Measurements from ENCODE around the gene PIH1D1.

Gene PIH1D1

DNA sequence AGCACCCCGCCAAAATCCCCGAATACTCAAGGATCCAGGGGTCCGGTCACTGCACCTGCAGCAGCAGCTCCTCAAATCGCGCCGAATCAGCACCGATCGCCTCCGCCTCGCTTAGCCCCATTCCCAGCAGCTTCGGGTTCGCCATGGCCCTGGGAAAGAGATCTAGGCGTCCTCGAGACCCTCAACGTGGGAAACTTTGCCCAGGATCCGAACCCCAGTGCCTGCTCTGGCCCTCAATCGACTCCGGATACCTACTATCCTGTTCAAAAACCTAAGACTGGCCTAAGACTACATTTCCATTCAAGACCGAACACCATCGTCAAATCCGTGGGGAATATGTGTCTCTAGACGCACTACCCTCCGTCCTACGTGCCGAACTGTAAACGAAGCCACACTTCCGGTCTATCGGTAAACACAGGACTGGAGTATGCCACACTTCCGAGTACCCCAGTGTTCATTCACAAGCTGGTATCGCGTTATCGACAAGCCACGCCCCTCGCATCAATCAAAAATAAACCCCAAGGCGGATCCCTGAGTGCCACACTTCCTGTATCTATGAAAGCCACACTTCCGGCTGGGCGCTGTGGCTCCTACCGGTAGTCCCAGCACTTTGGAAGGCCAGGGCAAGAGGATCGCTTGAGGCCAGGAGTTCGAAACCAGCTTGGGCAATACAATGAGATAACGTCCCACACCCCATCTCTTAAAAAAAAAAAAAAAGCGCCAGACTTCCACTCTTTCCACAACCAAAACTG is at the start of gene PIH1D1:
Gene PIH1D1, minus strand, starts transcription at position 385 of the 752 bp plus-strand sequence. Its CDS starts 240 bp downstream, at position 145.
- DNase-seq (ENCODE audit: low read depth in 1 of 2, low spot score in 1 of 2): peak; percentile 73 to 84

- no peak for DNase-seq (ENCODE audit: low read depth in 1 of 2, low spot score in 1 of 2)
Measured at GRCh38 chr19:49499030-49499670, 47.5 kb upstream of the PIH1D1 start.

- no peak for DNase-seq (ENCODE audit: low read depth in 1 of 2, low spot score in 1 of 2)
Measured at GRCh38 chr19:49498475-49498874, 46.9 kb upstream of the PIH1D1 start.

- DNase-seq (ENCODE audit: low read depth in 1 of 2, low spot score in 1 of 2): no peak
Measured at GRCh38 chr19:49497789-49498103, 46.1 kb upstream of the PIH1D1 start.

DNA sequence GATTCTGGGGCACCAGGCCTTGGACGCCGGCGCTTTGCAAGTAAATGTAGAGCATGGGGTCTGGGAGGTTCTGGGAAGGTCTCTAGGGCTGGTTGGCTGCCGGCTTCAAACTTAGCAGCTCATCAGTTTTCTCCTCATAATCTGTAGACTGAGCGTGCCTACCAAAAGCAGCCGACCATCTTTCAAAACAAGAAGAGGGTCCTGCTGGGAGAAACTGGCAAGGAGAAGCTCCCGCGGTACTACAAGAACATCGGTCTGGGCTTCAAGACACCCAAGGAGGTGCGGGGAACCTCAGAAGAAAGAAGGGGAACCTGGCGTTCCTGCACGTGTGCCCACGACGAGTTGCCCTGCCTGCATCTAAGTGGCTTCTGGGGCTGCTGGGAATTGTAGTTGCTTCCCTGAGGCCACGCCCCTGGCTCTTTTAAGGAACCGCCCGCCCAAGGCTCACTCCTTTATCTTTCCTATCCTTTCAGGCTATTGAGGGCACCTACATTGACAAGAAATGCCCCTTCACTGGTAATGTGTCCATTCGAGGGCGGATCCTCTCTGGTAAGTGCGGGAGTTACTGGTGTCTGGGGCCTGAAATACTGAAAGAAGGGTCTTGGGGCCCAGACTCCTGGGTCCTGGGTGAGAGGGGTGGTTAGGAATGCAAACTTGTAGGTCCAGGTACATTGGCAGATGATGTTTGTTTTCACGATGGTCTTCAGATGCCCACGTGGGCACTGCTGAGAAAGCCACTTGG is 45.6 kb upstream of the PIH1D1 start:
- peak; percentile 49 to 59 for DNase-seq (ENCODE audit: low read depth in 1 of 2, low spot score in 1 of 2)

GRCh38 chr19:49496574-49497008 is 45.0 kb upstream of the PIH1D1 start:
- DNase-seq (ENCODE audit: low read depth in 1 of 2, low spot score in 1 of 2): no peak

DNA sequence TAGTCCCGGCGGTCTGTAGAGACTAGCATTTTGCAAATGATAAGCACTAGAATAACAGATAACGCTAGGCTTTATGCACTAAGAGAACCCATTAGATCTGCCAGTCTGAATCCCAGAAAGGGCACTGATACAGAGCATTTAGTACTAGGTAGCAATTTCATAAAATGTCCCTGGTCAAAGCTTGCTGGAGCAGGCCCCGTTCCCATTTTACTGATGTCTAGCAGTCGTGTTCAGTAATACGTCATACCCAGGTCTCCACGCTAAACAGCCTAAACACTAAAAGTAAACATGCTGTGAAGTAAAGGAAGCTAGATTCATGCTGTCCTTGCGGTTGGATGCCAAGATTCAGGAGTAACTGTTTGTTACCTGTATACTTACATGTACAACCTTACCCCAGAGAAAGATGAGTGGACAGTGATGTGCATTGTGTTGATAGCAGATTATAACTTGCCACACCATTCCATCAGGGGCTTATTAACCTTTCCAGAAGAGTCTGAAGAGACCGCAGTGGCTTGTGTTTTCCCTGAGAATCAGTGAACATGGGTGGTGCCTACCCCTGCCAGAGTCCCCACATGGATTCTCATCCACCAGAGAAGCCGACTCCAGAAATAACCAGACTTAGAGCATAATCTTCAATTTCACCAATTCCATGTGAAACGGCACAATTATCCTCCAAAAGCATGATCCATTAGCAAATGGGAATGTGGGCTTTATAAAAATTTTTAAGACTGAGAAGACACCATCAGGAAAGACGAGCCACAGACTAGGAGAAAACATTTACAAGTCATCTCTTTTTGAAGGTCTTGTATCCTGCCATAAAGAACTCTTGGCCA is 41.2 kb upstream of the PIH1D1 start:
- DNase-seq (ENCODE audit: low read depth in 1 of 2, low spot score in 1 of 2): no peak

- no peak for DNase-seq (ENCODE audit: low read depth in 1 of 2, low spot score in 1 of 2)
Measured at GRCh38 chr19:49491804-49492572, 40.4 kb upstream of the PIH1D1 start.

DNA sequence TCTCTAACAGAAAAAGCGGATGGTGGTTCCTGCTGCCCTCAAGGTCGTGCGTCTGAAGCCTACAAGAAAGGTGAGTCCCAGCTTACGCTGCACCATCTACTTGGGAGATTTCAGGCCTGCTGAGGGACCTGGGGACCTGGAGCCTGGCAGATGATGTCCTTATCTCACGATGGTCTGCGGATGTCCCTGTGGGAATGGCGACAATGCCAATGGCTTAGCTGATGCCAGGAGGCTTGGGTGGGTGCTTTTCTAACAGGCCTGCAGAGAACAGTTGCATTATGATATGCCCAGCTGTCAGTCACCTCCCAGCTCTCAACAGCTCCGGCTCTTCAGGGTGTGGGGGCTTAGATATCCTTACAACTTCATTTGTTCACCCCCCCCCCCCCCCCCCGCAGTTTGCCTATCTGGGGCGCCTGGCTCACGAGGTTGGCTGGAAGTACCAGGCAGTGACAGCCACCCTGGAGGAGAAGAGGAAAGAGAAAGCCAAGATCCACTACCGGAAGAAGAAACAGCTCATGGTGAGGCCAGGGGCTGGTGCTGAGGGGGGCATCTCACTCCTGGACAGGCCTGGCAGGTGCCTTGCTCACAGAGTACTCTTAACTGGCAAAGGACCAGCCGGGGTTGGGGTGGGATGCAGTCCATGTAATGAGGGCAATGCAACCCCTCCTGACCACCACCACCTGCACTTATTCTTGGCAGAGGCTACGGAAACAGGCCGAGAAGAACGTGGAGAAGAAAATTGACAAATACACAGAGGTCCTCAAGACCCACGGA is 39.6 kb upstream of the PIH1D1 start:
- DNase-seq (ENCODE audit: low read depth in 1 of 2, low spot score in 1 of 2): no peak

GRCh38 chr19:49490287-49491029 is 38.8 kb upstream of the PIH1D1 start:
- no peak for DNase-seq (ENCODE audit: low read depth in 1 of 2, low spot score in 1 of 2)

DNA sequence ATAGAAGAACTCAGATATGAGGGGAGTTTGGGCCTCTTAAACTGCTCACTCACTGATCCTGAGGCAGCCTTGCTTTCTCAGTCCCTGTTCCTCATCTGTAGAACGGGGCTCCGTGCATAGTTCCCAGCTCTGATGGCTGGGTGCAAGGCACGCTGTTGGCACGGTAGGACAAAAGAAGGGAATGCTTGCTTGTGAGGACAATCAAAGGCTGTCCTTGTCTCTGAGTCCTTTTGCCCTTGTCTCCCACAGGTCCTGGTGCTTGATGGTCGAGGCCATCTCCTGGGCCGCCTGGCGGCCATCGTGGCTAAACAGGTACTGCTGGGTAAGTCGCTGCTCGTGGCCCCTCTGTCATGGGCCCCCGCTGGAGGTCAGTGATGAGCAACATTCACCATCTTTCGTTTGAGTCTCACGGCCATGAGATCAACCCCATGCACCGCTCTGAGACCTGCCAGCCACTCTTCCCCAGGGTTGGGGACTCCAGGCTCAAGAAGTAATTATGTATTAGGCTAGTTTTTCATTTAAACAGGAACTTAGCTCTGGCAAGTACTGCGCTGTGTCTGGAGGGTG is 38.1 kb upstream of the PIH1D1 start:
- DNase-seq (ENCODE audit: low read depth in 1 of 2, low spot score in 1 of 2): no peak

DNA sequence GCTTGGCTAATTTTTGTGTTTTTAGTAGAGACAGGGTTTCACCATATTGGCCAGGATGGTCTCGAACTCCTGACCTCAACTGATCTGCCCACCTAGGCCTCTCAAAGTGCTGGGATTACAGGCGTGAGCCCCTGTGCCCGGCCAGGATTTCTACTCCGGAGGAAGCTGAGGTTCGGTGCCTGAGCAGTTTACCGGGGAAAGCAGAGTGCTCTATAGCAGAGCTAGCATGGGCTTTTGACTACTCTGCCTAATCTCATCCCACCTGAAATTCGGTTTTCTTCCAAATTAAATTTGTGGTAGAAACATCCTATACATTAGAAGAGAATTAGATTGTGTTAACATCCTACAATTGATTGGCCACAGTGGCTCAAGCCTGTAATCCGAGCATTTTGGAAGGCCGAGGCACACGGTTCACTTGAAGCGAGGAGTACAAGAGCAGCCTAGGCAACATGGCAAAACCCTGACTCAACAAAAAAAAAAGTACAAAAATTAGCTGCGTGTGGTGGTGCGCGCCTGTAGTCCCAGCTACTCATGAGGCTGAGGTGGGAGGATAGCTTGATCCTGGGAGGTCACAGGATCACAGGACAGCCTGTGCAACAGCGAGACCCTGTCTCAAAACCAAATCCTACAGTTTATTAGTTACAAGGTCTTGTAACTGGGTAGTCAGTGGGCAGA is 37.4 kb upstream of the PIH1D1 start:
- no peak for DNase-seq (ENCODE audit: low read depth in 1 of 2, low spot score in 1 of 2)

- DNase-seq (ENCODE audit: low read depth in 1 of 2, low spot score in 1 of 2): no peak
Measured at GRCh38 chr19:49488046-49488862, 36.6 kb upstream of the PIH1D1 start.

DNA sequence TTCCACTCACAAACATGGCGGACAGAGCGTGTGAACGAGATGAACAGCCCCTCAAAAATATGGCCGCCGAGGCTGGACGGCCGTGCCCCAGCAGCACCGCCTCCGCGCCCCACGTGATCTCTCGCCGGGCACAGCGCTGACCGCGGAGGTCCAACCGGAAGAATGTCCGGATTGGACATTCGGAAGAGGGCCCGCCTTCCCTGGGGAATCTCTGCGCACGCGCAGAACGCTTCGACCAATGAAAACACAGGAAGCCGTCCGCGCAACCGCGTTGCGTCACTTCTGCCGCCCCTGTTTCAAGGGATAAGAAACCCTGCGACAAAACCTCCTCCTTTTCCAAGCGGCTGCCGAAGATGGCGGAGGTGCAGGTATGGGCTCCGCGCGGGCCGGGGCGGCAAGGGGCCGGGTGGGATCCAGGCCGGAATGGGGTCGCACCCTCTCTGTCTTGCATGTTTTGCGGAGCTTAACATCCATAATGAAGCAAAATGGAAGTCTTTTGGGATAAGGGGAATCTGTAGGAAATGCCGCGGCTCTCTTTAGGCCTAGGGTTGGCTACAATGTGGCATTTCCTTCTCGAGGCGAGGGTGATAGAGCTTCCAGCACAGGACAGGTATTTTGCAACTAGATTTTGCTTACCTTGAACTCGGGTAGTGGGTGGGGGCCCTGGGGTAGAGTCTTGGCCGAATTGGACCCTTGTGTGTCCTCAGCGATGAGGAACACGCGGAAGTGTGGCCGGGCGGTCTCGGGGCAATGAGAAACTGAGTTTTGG is 35.8 kb upstream of the PIH1D1 start, which contains the start of gene RPL13A:
Gene RPL13A, plus strand, starts transcription at position 332 of the 769 bp plus-strand sequence. Its CDS starts 22 bp downstream, at position 354.
- DNase-seq (ENCODE audit: low read depth in 1 of 2, low spot score in 1 of 2): peak; percentile 98 to 99

GRCh38 chr19:49486710-49487276 is 35.2 kb upstream of the PIH1D1 start:
- DNase-seq (ENCODE audit: low read depth in 1 of 2, low spot score in 1 of 2): no peak

GRCh38 chr19:49486232-49486631 is 34.6 kb upstream of the PIH1D1 start:
- no peak for DNase-seq (ENCODE audit: low read depth in 1 of 2, low spot score in 1 of 2)
